ENCODE data around the gene STRIP2. TPM values are rescaled to one million over a fixed set of nuclear protein-coding genes. Genes with fewer than 3 reads are reported as not detected.
"Not testable (repeated sequence)": the region's sequence is repeated elsewhere in the genome, so short reads cannot be mapped to it uniquely, and the experiment has no call there.

STRIP2 gene
- total RNA-seq, 1 experiment from 2014 or later, result 5.1 TPM

- POLR2A ChIA-PET, result no interaction called here
- H3K27me3 ChIP-seq (ENCODE audit: control insufficient read depth, insufficient read depth, low read length), result no peaks in the 10 kb centered on the region
- no peak overlapping the region for H3K27ac ChIP-seq (ENCODE audit: low read length)
- no peak for ATAC-seq
- CTCF ChIA-PET, result interaction anchor here (0.7 kb wide), 1 partner anchor 333 kb away, joined by 4 read pairs; no protein-coding TSS in a partner anchor
- intact Hi-C loops (cut with micrococcal nuclease; ENCODE audit: unreplicated experiment), result no loop called here
- in situ Hi-C loops (cut with HindIII; ENCODE audit: low pct_unique_long_range_greater_than_20kb, low sequenced_read_pairs), result no loop called here
- H3K4me1 ChIP-seq (ENCODE audit: control insufficient read depth, insufficient read depth, low read length), result no peaks in the 10 kb centered on the region
- DNase-seq (ENCODE audit: low read depth, low spot score), result no peak
- TF ChIP-seq REST (IDR thresholded peaks at IDR 0.05; ENCODE audit: insufficient read depth in 1 of 2, low read depth in 2 of 2, low read length in 1 of 2) (no peak), SIN3A (IDR thresholded peaks at IDR 0.05; ENCODE audit: borderline replicate concordance, insufficient read depth, low read depth, low read length) (no peak), POLR2AphosphoS5 (IDR thresholded peaks at IDR 0.05; ENCODE audit: low read depth, low read length) (no peak), TCF7L2 (IDR thresholded peaks at IDR 0.05; ENCODE audit: low read depth, low read length) (no peak)
- TF ChIP-seq, protein P1, sequence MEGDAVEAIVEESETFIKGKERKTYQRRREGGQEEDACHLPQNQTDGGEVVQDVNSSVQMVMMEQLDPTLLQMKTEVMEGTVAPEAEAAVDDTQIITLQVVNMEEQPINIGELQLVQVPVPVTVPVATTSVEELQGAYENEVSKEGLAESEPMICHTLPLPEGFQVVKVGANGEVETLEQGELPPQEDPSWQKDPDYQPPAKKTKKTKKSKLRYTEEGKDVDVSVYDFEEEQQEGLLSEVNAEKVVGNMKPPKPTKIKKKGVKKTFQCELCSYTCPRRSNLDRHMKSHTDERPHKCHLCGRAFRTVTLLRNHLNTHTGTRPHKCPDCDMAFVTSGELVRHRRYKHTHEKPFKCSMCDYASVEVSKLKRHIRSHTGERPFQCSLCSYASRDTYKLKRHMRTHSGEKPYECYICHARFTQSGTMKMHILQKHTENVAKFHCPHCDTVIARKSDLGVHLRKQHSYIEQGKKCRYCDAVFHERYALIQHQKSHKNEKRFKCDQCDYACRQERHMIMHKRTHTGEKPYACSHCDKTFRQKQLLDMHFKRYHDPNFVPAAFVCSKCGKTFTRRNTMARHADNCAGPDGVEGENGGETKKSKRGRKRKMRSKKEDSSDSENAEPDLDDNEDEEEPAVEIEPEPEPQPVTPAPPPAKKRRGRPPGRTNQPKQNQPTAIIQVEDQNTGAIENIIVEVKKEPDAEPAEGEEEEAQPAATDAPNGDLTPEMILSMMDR (IDR thresholded peaks at IDR 0.05), result no peak
- no peaks in the 10 kb centered on the region for H3K9me3 ChIP-seq (ENCODE audit: control insufficient read depth, insufficient read depth, low read depth, low read length)
- no peak overlapping the region for H3K4me3 ChIP-seq (ENCODE audit: low read depth in 2 of 2, low read length in 2 of 2)
- no TSS peak for BruUV-seq (replicated peaks)
- H3K36me3 ChIP-seq (ENCODE audit: control insufficient read depth, insufficient read depth, low read length), result no peaks in the 10 kb centered on the region
Measured at GRCh38 chr7:129479831-129480230, 45.6 kb downstream of the STRIP2 start.

DNA sequence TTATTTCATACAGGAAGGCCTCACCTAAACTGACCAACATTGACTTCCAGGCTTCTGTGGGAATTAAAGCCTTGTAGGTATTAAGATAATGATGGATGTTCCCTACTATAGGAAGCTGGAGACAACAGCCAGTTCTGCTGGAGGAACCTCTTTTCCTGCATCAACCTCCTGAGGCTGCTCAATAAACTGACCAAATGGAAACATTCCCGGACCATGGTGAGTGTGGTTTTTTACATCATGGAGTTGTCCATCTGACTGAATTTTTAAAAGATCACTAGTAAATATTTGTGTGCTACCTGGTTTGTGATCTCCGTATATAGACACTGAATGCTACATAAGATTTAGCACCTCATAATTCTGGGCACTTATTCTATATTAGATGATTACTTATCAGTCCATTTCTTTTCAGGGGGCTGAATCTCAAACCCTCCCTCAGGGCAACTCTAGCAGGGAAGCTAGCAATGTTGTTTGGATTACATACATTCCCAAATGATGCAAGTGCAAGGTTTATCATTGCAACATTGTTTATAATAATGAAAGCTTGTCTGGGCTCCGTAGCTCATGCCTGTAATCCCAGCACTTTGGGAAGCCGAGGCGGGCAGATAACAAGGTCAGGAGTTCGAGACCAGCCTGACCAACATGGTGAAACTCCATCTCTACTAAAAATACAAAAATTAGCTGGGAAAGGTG lies 46.6 kb downstream of the STRIP2 start:
- DNase-seq (ENCODE audit: low read depth, low spot score), result no peak
- Histone ChIP-seq H3K4me1 (ENCODE audit: control insufficient read depth, insufficient read depth, low read length) (no peaks in the 10 kb centered on the region), H3K27me3 (ENCODE audit: control insufficient read depth, insufficient read depth, low read length) (no peaks in the 10 kb centered on the region), H3K27ac (ENCODE audit: low read length) (no peak overlapping the region), H3K4me3 (ENCODE audit: low read depth in 2 of 2, low read length in 2 of 2) (no peak overlapping the region), H3K9me3 (ENCODE audit: control insufficient read depth, insufficient read depth, low read depth, low read length) (no peaks in the 10 kb centered on the region), H3K36me3 (ENCODE audit: control insufficient read depth, insufficient read depth, low read length) (no peaks in the 10 kb centered on the region)
- TF ChIP-seq TCF7L2 (IDR thresholded peaks at IDR 0.05; ENCODE audit: low read depth, low read length) (no peak), POLR2AphosphoS5 (IDR thresholded peaks at IDR 0.05; ENCODE audit: low read depth, low read length) (no peak), SIN3A (IDR thresholded peaks at IDR 0.05; ENCODE audit: borderline replicate concordance, insufficient read depth, low read depth, low read length) (no peak), REST (IDR thresholded peaks at IDR 0.05; ENCODE audit: insufficient read depth in 1 of 2, low read depth in 2 of 2, low read length in 1 of 2) (no peak)
- TF ChIP-seq, protein P1 (IDR thresholded peaks at IDR 0.05), result no peak
- intact Hi-C loops (cut with micrococcal nuclease; ENCODE audit: unreplicated experiment) (no loop called here), in situ Hi-C loops (cut with HindIII; ENCODE audit: low pct_unique_long_range_greater_than_20kb, low sequenced_read_pairs) (no loop called here)
- CTCF ChIA-PET, result interaction anchor here (0.6 kb wide), 1 partner anchor 79 kb away, joined by 10 read pairs; no protein-coding TSS in a partner anchor
- POLR2A ChIA-PET, result no interaction called here
- BruUV-seq (replicated peaks), result no TSS peak
- no peak for ATAC-seq

DNA sequence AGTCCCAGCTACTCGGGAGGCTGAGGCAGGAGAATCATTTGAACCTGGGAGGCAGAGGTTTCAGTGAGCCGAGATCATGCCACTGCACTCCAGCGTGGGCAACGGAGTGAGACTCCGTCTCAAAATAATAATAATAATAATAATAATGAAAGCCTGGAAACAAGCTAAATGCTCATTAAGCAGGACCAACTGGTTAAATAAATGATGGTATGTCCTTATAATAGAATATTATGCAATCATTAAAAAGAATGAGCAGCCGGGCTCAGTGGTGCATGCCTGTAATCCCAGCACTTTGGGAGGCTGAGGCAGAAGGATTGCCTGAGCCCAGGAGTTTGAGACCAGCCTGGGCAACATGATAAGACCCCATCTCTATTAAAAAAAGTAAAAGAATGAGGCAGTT lies 47.1 kb downstream of the STRIP2 start:
- H3K4me1 ChIP-seq (ENCODE audit: control insufficient read depth, insufficient read depth, low read length); in situ Hi-C loops (cut with HindIII; ENCODE audit: low pct_unique_long_range_greater_than_20kb, low sequenced_read_pairs); H3K27ac ChIP-seq (ENCODE audit: low read length); H3K4me3 ChIP-seq (ENCODE audit: low read depth in 2 of 2, low read length in 2 of 2); POLR2A ChIA-PET; H3K9me3 ChIP-seq (ENCODE audit: control insufficient read depth, insufficient read depth, low read depth, low read length); intact Hi-C loops (cut with micrococcal nuclease; ENCODE audit: unreplicated experiment); BruUV-seq (replicated peaks); DNase-seq (ENCODE audit: low read depth, low spot score); ATAC-seq; H3K36me3 ChIP-seq (ENCODE audit: control insufficient read depth, insufficient read depth, low read length); H3K27me3 ChIP-seq (ENCODE audit: control insufficient read depth, insufficient read depth, low read length): not testable (repeated sequence)
- CTCF ChIA-PET, result interaction anchor here (0.6 kb wide), 1 partner anchor 79 kb away, joined by 10 read pairs; no protein-coding TSS in a partner anchor

Data from Panc1 (cell line).